Adrenal gland (tissue), 12 donors: Measurements from ENCODE around the gene CSTPP1. TPM values are rescaled to one million over a fixed set of nuclear protein-coding genes. Genes with fewer than 3 reads are reported as not detected.

Source experiments
- DNase-seq, 7 donors: peaks; one replicate each; pipeline ENCODE4 v3.0.0-alpha.2; 2019 to 2020
- H3K27ac ChIP-seq, 5 donors: fragments of 200-600 bp; sonication (generic) in 4 of 5; 1 replicate in 3 of 5; 2 replicates in 2 of 5; pipeline versions ENCODE4 v1.5.1 to v1.8.0; 2016 to 2020; ENCODE audit warnings: mild to moderate bottlenecking in 1 of 5
- H3K27me3 ChIP-seq: fragments of 200-600 bp; 2 replicates; pipeline ENCODE4 v1.8.0; 2021
- H3K36me3 ChIP-seq, 2 donors: fragments of 200-600 bp; replicated peaks in 1 of 2; 1 replicate in 1 of 2; 2 replicates in 1 of 2; pipeline versions ENCODE4 v1.5.1 to v1.8.0; 2018 to 2022
- H3K4me1 ChIP-seq, 2 donors: fragments of 200-600 bp; replicated peaks in 1 of 2; 1 replicate in 1 of 2; 2 replicates in 1 of 2; pipeline versions ENCODE4 v1.5.1 to v1.8.0; 2018 to 2021
- H3K4me3 ChIP-seq, 4 donors: fragments of 200-600 bp; sonication (generic) in 3 of 4; one replicate each; pipeline ENCODE4 v1.5.1; 2016 to 2018
- H3K9me3 ChIP-seq, 3 donors: fragments of 200-600 bp; sonication (generic) in 1 of 3; replicated peaks in 1 of 3; 1 replicate in 2 of 3; 2 replicates in 1 of 3; pipeline versions ENCODE4 v1.5.1 to v1.8.0; 2016 to 2021
- POLR2A ChIP-seq, 2 donors: fragments of 450-650 bp; IDR thresholded peaks; one replicate each; pipeline ENCODE4 v1.6.1; 2017; ENCODE audit warnings: antibody characterized with exemption in 2 of 2, mild to moderate bottlenecking in 2 of 2, moderate library complexity in 1 of 2
- WGBS, 4 donors: extraction: QIAGEN DNeasy Blood & Tissue Kit in 2 of 4; methylation state at CpG; one replicate each; pipeline versions ENCODE4 v1.1.5 to v1.1.7; 2013 to 2017; 5-methylcytosine and 5-hydroxymethylcytosine counted together
- intact Hi-C, 2 donors: fragments of 100-400 bp; cut with DNase I; formaldehyde crosslinking; loops; one replicate each; pipeline versions ENCODE4 v1.14.1 to v1.15.0; 2022 to 2023
- polyA plus RNA-seq, 3 donors: library from polyadenylated mRNA; stranded (reverse); fragments of 200-250 nt in 2 of 3; fragments of 350-450 nt in 1 of 3; fragmentation: Illumina TruSeq in 1 of 3; extraction: RNeasy Lipid Tissue Mini Kit (QIAGEN cat#74804) in 1 of 3; gene quantifications; one replicate each; pipeline ENCODE4 v1.2.3, GENCODE V29; 2013 to 2014
- total RNA-seq, 9 donors: library from RNA; depleted of rRNA in 4 of 9; stranded (reverse); fragments of >200 nt in 4 of 9; fragments of 120-200 nt in 1 of 9; fragmentation: NEBNext Ultra II Directional in 1 of 9; extraction: Animal tissue kit (Norgen Biotek cat#: 25700) in 1 of 9; gene quantifications; one replicate each; pipeline versions ENCODE4 v1.1.0 to v1.2.4, GENCODE V29; 2013 to 2023
- TF ChIP-seq, protein P1 (sequence below), 6 experiments: fragments of 450-650 bp in 4 of 6; fragments of 200-600 bp in 2 of 6; sonication (generic) in 1 of 6; IDR thresholded peaks; 1 replicate in 5 of 6; 2 replicates in 1 of 6; pipeline versions ENCODE4 v1.5.1 to v1.8.0; 2016 to 2021; ENCODE audit warnings: antibody characterized with exemption in 6 of 6, mild to moderate bottlenecking in 2 of 6, moderate library complexity in 1 of 6
- donor health status: healthy with polysubstance abuse.
- donor health status: Bipolar disorder and iron deficiency.
- donor health status: DM: yes; HTN: yes; CAD: no.
- donor health status: DM: no; HTN: no; CAD: no.
- donor health status: DM: no; HTN: no; CAD: no.
- donor health status: DM: yes; HTN: yes; CAD: no.

Gene CSTPP1
- total and polyA plus RNA-seq, 12 donors: 17.6 to 63.0 (median 24.4) TPM

DNA sequence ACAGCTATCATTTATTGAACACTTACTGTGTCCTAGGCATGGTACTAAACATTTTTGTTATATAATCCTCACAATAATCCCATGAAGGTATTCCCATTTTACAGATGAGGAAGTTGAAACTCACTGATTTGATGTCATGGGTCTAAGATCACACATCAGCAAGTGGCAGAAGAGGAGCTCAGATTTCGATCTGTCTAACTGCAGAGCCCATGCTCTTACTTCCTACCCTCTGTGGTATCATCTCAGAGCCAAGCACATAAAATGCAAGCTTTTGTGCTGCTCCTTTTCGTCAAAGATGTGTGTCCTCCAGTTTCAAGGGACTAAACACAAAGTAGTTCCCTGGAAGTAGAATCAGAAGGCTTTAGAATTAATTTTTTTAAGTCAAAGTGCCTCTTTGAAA lies 169.0 kb downstream of the CSTPP1 start:
- intact Hi-C loops: no loop called here
- no peak overlapping the region for H3K27ac ChIP-seq
- no peaks in the 10 kb centered on the region for H3K4me1 ChIP-seq
- H3K9me3 ChIP-seq: no peaks in the 10 kb centered on the region
- no peaks in the 10 kb centered on the region for H3K36me3 ChIP-seq
- TF ChIP-seq POLR2A (IDR thresholded peaks at IDR 0.05): no peak
- TF ChIP-seq, protein P1, sequence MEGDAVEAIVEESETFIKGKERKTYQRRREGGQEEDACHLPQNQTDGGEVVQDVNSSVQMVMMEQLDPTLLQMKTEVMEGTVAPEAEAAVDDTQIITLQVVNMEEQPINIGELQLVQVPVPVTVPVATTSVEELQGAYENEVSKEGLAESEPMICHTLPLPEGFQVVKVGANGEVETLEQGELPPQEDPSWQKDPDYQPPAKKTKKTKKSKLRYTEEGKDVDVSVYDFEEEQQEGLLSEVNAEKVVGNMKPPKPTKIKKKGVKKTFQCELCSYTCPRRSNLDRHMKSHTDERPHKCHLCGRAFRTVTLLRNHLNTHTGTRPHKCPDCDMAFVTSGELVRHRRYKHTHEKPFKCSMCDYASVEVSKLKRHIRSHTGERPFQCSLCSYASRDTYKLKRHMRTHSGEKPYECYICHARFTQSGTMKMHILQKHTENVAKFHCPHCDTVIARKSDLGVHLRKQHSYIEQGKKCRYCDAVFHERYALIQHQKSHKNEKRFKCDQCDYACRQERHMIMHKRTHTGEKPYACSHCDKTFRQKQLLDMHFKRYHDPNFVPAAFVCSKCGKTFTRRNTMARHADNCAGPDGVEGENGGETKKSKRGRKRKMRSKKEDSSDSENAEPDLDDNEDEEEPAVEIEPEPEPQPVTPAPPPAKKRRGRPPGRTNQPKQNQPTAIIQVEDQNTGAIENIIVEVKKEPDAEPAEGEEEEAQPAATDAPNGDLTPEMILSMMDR (IDR thresholded peaks at IDR 0.05): no peak
- DNase-seq: no peak
- 91 to 100% (median 98%) methylated on average over 2 of the region's 2 CpGs for WGBS, 4 donors
- no peak overlapping the region for H3K4me3 ChIP-seq
- H3K27me3 ChIP-seq: no peaks in the 10 kb centered on the region

DNA sequence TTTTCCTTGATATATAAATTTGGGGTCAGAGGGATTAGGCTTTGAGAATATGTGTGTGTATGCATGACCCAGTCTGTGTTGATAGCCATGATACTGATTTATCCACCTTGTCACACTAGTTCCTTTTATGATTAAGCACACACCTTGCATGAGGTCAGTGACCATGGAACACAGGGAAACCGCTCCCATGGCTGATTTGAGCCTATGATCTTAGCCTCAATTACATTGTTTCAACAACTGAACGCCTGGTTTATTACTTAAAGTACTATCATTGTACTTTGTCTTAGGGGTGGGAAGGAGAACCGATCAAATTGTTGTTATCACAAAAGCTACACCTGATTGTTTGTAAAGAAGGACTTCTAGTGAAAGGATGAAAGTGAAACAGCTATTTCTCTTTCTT lies 169.4 kb downstream of the CSTPP1 start:
- no peaks in the 10 kb centered on the region for H3K9me3 ChIP-seq
- H3K4me3 ChIP-seq: no peak overlapping the region
- WGBS, 4 donors: 91 to 97% (median 97%) methylated on average over 3 of the region's 3 CpGs
- H3K36me3 ChIP-seq: no peaks in the 10 kb centered on the region
- H3K27me3 ChIP-seq: no peaks in the 10 kb centered on the region
- DNase-seq: no peak
- TF ChIP-seq POLR2A (IDR thresholded peaks at IDR 0.05): no peak
- TF ChIP-seq, protein P1 (IDR thresholded peaks at IDR 0.05): no peak
- intact Hi-C loops: no loop called here
- H3K27ac ChIP-seq: no peak overlapping the region
- no peaks in the 10 kb centered on the region for H3K4me1 ChIP-seq

DNA sequence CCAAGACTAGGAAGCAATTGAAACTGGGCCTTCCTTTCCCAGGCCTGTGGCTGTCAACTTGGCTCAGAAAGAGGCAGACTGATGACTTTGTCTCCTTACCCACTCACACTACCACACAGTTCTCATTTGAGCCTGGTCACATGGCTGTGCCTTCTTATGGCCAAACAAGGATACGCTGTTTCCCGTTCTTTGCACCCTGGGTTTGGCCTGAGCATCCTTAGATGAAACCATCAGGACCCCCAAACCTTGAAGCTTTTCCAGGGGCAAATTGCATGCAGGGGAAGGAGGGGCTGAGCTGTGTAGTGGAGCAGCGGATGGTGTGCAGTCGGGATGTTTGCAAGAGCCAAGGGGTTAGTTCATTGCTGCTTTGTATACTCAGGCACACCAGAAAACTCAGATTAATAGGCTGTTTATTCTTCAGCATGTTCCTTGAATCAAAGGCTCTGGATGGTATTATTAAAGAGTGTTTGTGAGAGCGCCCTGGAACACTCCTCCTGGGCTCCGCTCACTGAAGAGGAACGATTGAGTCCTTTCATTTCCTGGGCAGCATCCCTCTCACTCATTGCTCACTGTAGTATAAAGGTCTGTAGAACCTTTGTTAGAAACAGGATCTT lies 170.3 kb downstream of the CSTPP1 start:
- Histone ChIP-seq H3K4me3 (no peak overlapping the region), H3K36me3 (no peaks in the 10 kb centered on the region), H3K27ac (no peak overlapping the region), H3K27me3 (no peaks in the 10 kb centered on the region), H3K4me1 (no peaks in the 10 kb centered on the region), H3K9me3 (no peaks in the 10 kb centered on the region)
- WGBS, 4 donors: 86 to 93% (median 92%) methylated on average over 5 to 7 of the region's 7 CpGs
- no peak for DNase-seq
- TF ChIP-seq, protein P1 (IDR thresholded peaks at IDR 0.05): no peak
- TF ChIP-seq POLR2A (IDR thresholded peaks at IDR 0.05): no peak
- intact Hi-C loops: no loop called here

DNA sequence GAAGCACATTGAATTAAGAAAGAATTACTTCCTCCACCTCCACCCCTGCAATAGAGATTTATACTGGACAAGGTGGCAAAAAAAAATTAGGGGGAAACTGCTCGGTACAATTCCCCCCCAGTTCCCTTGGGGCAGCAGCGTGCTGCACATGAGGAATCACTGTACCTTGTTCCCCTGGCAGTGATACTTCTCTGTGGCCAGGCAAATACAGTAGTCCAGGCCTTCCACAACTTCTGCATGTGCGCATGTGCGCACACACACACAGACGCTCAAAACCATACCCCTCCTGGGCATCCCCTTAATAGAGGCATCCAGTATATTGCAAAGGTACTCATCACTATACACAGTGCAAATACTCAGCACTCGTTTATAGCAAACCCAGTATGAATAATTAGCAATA lies 171.2 kb downstream of the CSTPP1 start:
- intact Hi-C loops: no loop called here
- WGBS, 4 donors: 73 to 89% (median 84%) methylated on average over 6 of the region's 6 CpGs
- no peak for TF ChIP-seq POLR2A (IDR thresholded peaks at IDR 0.05)
- TF ChIP-seq, protein P1 (IDR thresholded peaks at IDR 0.05): no peak

More for the DNA sequence above, 171.2 kb downstream of the CSTPP1 start:
- no peak overlapping the region for H3K4me3 ChIP-seq
- H3K4me1 ChIP-seq: no peaks in the 10 kb centered on the region
- no peaks in the 10 kb centered on the region for H3K27me3 ChIP-seq
- H3K36me3 ChIP-seq: no peaks in the 10 kb centered on the region
- H3K27ac ChIP-seq: no peak overlapping the region
- no peaks in the 10 kb centered on the region for H3K9me3 ChIP-seq
- DNase-seq: no peak
